Thyroid gland (tissue), 4 donors: ENCODE results near the gene TCF12. TPM values are rescaled to one million over a fixed set of nuclear protein-coding genes. Genes with fewer than 3 reads are reported as not detected.

Source experiments
- DNase-seq, 2 donors: peaks; one replicate each; pipeline ENCODE4 v3.0.0-alpha.2; 2019
- H3K27ac ChIP-seq, 3 donors: fragments of 200-600 bp; sonication (generic); 1 replicate in 2 of 3; 2 replicates in 1 of 3; pipeline ENCODE4 v1.5.1; 2016 to 2019; ENCODE audit warnings: mild to moderate bottlenecking in 1 of 3, moderate library complexity in 1 of 3
- H3K27me3 ChIP-seq: fragments of 200-600 bp; sonication (generic); one replicate; pipeline ENCODE4 v1.5.1; 2019
- H3K36me3 ChIP-seq, 2 donors: fragments of 200-600 bp; sonication (generic); one replicate each; pipeline ENCODE4 v1.5.1; 2016 to 2019
- H3K4me1 ChIP-seq, 2 donors: fragments of 200-600 bp; sonication (generic); one replicate each; pipeline ENCODE4 v1.5.1; 2017 to 2019
- H3K4me3 ChIP-seq, 3 donors: fragments of 200-600 bp; sonication (generic); replicated peaks in 1 of 3; 1 replicate in 2 of 3; 2 replicates in 1 of 3; pipeline ENCODE4 v1.5.1; 2016; ENCODE audit warnings: mild to moderate bottlenecking in 1 of 3
- H3K9me3 ChIP-seq: fragments of 200-600 bp; sonication (generic); one replicate; pipeline ENCODE4 v1.5.1; 2017
- CTCF ChIP-seq, 6 experiments: fragments of 200-600 bp in 3 of 6; fragments of 450-650 bp in 3 of 6; sonication (generic) in 3 of 6; IDR thresholded peaks; one replicate each; pipeline ENCODE4 v1.5.1; 2016 to 2019; ENCODE audit warnings: antibody characterized with exemption in 6 of 6, mild to moderate bottlenecking in 2 of 6, inconsistent platforms in 1 of 6, moderate library complexity in 1 of 6
- POLR2A ChIP-seq, 2 donors: fragments of 450-650 bp; IDR thresholded peaks; one replicate each; pipeline ENCODE4 v1.6.1; 2017; ENCODE audit warnings: antibody characterized with exemption in 2 of 2, mild to moderate bottlenecking in 2 of 2, moderate library complexity in 1 of 2
- WGBS, 2 donors: methylation state at CpG; one replicate each; pipeline ENCODE4 v1.1.5; 2017; 5-methylcytosine and 5-hydroxymethylcytosine counted together
- intact Hi-C: fragments of 100-400 bp; cut with DNase I; formaldehyde crosslinking; loops from one replicate; pipeline ENCODE4 v1.15.1; 2023
- total RNA-seq, 4 donors: library from RNA; depleted of rRNA; stranded (reverse); fragments of >200 nt; gene quantifications; one replicate each; pipeline ENCODE4 v1.2.3, GENCODE V29; 2016

The TCF12 gene
- total RNA-seq, 4 donors from 2014 or later, result 54.8 to 156 (median 108) TPM

GRCh38 chr15:56989411-56989924, 71.0 kb downstream of the TCF12 start:
- H3K4me1 ChIP-seq, result peaks cover 10 to 19% of the 10 kb centered on the region in 2 donors
- no peaks in the 10 kb centered on the region for H3K36me3 ChIP-seq
- no peak overlapping the region for H3K27ac ChIP-seq
- TF ChIP-seq CTCF (IDR thresholded peaks at IDR 0.05) (no peak), POLR2A (IDR thresholded peaks at IDR 0.05) (no peak)
- no peaks in the 10 kb centered on the region for H3K27me3 ChIP-seq
- no peaks in the 10 kb centered on the region for H3K9me3 ChIP-seq
- H3K4me3 ChIP-seq, result no peak overlapping the region
- intact Hi-C loops, result no loop called here
- 71 to 77% methylated on average over 1 of the region's 1 CpG for WGBS, 2 donors
- DNase-seq, result no peak

- Histone ChIP-seq H3K27me3 (no peaks in the 10 kb centered on the region), H3K4me1 (peaks cover 10 to 11% of the 10 kb centered on the region in 2 donors), H3K36me3 (no peaks in the 10 kb centered on the region), H3K4me3 (no peak overlapping the region), H3K27ac (no peak overlapping the region), H3K9me3 (no peaks in the 10 kb centered on the region)
- intact Hi-C loops, result no loop called here
- TF ChIP-seq POLR2A (IDR thresholded peaks at IDR 0.05) (no peak), CTCF (IDR thresholded peaks at IDR 0.05) (no peak)
- 96 to 97% methylated on average over 6 of the region's 6 CpGs for WGBS, 2 donors
- no peak for DNase-seq
Observed at GRCh38 chr15:56991017-56991416, 72.6 kb downstream of the TCF12 start.

GRCh38 chr15:56992725-56993124, 74.3 kb downstream of the TCF12 start:
- WGBS, 2 donors, result 92 to 97% methylated on average over 3 of the region's 3 CpGs
- Histone ChIP-seq H3K9me3 (no peaks in the 10 kb centered on the region), H3K27ac (no peak overlapping the region), H3K4me1 (peaks cover 10 to 11% of the 10 kb centered on the region in 2 donors), H3K36me3 (no peaks in the 10 kb centered on the region), H3K27me3 (no peaks in the 10 kb centered on the region), H3K4me3 (no peak overlapping the region)
- intact Hi-C loops, result no loop called here
- TF ChIP-seq POLR2A (IDR thresholded peaks at IDR 0.05) (no peak), CTCF (IDR thresholded peaks at IDR 0.05) (no peak)
- DNase-seq, result no peak

- Histone ChIP-seq H3K4me3 (no peak overlapping the region), H3K9me3 (no peaks in the 10 kb centered on the region), H3K27ac (no peak overlapping the region), H3K27me3 (no peaks in the 10 kb centered on the region), H3K4me1 (peaks cover 0 to 6% of the 10 kb centered on the region in 2 donors), H3K36me3 (no peaks in the 10 kb centered on the region)
- DNase-seq, result no peak
- intact Hi-C loops, result no loop called here
- TF ChIP-seq POLR2A (IDR thresholded peaks at IDR 0.05), result no peak
- no peak for TF ChIP-seq CTCF (IDR thresholded peaks at IDR 0.05)
Observed at GRCh38 chr15:56994280-56994679, 75.8 kb downstream of the TCF12 start.

- DNase-seq, result no peak
- no peaks in the 10 kb centered on the region for H3K4me1 ChIP-seq
- H3K27ac ChIP-seq, result no peak overlapping the region
- H3K4me3 ChIP-seq, result no peak overlapping the region
- no peaks in the 10 kb centered on the region for H3K9me3 ChIP-seq
- TF ChIP-seq CTCF (IDR thresholded peaks at IDR 0.05) (no peak), POLR2A (IDR thresholded peaks at IDR 0.05) (no peak)
- H3K36me3 ChIP-seq, result no peaks in the 10 kb centered on the region
- intact Hi-C loops, result no loop called here
- no peaks in the 10 kb centered on the region for H3K27me3 ChIP-seq
Observed at GRCh38 chr15:56996093-56996492, 77.6 kb downstream of the TCF12 start.
